EL (cell line): ENCODE results near the gene CRYBG3.
A peak's percentile ranks its signal among the peaks of the same experiment; 100 is the strongest.
"Not testable (repeated sequence)": the region's sequence is repeated elsewhere in the genome, so short reads cannot be mapped to it uniquely, and the experiment has no call there.

ENCODE experiments used
- DNase-seq: peaks from one replicate; pipeline ENCODE4 v3.0.0-alpha.2; 2016

Gene CRYBG3

GRCh38 chr3:97821774-97822358 lies at the start of gene CRYBG3:
Gene CRYBG3 (plus strand): TSS chr3:97822011. CDS start chr3:97822207, 196 bp downstream.
- peak; percentile 84 for DNase-seq

- DNase-seq = no peak
Observed at GRCh38 chr3:97772926-97773325, 48.9 kb upstream of the CRYBG3 start.

- no peak for DNase-seq
Observed at GRCh38 chr3:97778152-97778551, 43.7 kb upstream of the CRYBG3 start.

GRCh38 chr3:97793420-97794019 lies 28.3 kb upstream of the CRYBG3 start:
- DNase-seq = peak; percentile 50

- no peak for DNase-seq
Observed at GRCh38 chr3:97795951-97796350, 25.9 kb upstream of the CRYBG3 start.

GRCh38 chr3:97804471-97804870 lies 17.3 kb upstream of the CRYBG3 start:
- DNase-seq = no peak

GRCh38 chr3:97810779-97811390 lies 10.9 kb upstream of the CRYBG3 start:
- DNase-seq = peak; percentile 10

- DNase-seq = peak; percentile 25
Observed at GRCh38 chr3:97815149-97815917, 6.5 kb upstream of the CRYBG3 start.

- no peak for DNase-seq
Observed at GRCh38 chr3:97816811-97817210, 5.0 kb upstream of the CRYBG3 start.

GRCh38 chr3:97817965-97818364 lies 3.8 kb upstream of the CRYBG3 start:
- DNase-seq = no peak

- no peak for DNase-seq
Observed at GRCh38 chr3:97820780-97821179, 1.0 kb upstream of the CRYBG3 start.

GRCh38 chr3:97821287-97821773 lies 481 bp upstream of the CRYBG3 start:
- DNase-seq = no peak

GRCh38 chr3:97822359-97822775 lies 556 bp downstream of the CRYBG3 start:
- DNase-seq = peak; percentile 74

- DNase-seq = peak; percentile 11
Observed at GRCh38 chr3:97823046-97824004, 1.5 kb downstream of the CRYBG3 start.

GRCh38 chr3:97825101-97825500 lies 3.3 kb downstream of the CRYBG3 start:
- no peak for DNase-seq

- peak; percentile 39 for DNase-seq
Observed at GRCh38 chr3:97827741-97828471, 6.1 kb downstream of the CRYBG3 start.

- no peak for DNase-seq
Observed at GRCh38 chr3:97829198-97829597, 7.4 kb downstream of the CRYBG3 start.

GRCh38 chr3:97830638-97831037 lies 8.8 kb downstream of the CRYBG3 start:
- no peak for DNase-seq

- DNase-seq = no peak
Observed at GRCh38 chr3:97831140-97831539, 9.3 kb downstream of the CRYBG3 start.

- DNase-seq = not testable (repeated sequence)
Observed at GRCh38 chr3:97833184-97833583, 11.4 kb downstream of the CRYBG3 start.

- peak; percentile 67 for DNase-seq
Observed at GRCh38 chr3:97835761-97836160, 13.9 kb downstream of the CRYBG3 start.

GRCh38 chr3:97838393-97838792 lies 16.6 kb downstream of the CRYBG3 start:
- DNase-seq = no peak
